Endothelial cell of umbilical vein (primary cell): ENCODE results near the gene FAM83C.

Source experiments
- JUN ChIP-seq: IDR thresholded peaks from 2 replicates; pipeline ENCODE4 v1.6.1; 2011; ENCODE audit warnings: borderline replicate concordance, low read depth; ENCODE audit not compliant: insufficient read length, insufficient read depth
- MYC ChIP-seq: IDR thresholded peaks from one replicate; pipeline ENCODE4 v1.6.1; 2011; ENCODE audit warnings: mild to moderate bottlenecking, low read depth, low read length
- POLR2A ChIP-seq: IDR thresholded peaks from 2 replicates; pipeline ENCODE4 v1.6.1; 2012; ENCODE audit warnings: low read depth, mild to moderate bottlenecking, control low read depth, low read length
- TF ChIP-seq, protein P1 (sequence below), 2 donors: IDR thresholded peaks; 1 replicate in 1 of 2; 2 replicates in 1 of 2; pipeline ENCODE4 v1.5.1; 2011; ENCODE audit warnings: low read length in 2 of 2, mild to moderate bottlenecking in 2 of 2, moderate library complexity in 2 of 2, control low read depth in 1 of 2, inconsistent platforms in 1 of 2, low read depth in 1 of 2; ENCODE audit not compliant: insufficient read depth in 1 of 2; ENCODE audit errors: extremely low read depth in 1 of 2

DNA sequence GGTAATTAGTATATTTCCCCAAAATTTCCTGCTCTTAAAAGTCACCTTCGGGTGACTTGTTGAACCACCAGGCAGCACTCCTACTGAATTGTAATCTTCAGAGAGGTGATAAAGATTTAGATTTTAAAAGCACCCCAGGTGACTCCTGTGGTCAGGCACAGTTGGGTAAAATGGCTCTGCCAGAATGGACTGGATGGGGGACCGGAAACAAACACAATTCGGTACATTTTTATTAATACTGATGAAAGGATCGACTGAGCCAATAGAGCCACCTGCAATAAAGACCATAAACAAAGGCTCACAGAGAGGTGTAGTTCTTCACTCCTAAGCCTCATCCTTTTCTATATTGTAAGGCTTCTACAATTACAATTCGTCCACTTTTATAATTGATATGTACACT is 19.6 kb upstream of the FAM83C start:
- no peak for TF ChIP-seq POLR2A
- TF ChIP-seq, protein P1, sequence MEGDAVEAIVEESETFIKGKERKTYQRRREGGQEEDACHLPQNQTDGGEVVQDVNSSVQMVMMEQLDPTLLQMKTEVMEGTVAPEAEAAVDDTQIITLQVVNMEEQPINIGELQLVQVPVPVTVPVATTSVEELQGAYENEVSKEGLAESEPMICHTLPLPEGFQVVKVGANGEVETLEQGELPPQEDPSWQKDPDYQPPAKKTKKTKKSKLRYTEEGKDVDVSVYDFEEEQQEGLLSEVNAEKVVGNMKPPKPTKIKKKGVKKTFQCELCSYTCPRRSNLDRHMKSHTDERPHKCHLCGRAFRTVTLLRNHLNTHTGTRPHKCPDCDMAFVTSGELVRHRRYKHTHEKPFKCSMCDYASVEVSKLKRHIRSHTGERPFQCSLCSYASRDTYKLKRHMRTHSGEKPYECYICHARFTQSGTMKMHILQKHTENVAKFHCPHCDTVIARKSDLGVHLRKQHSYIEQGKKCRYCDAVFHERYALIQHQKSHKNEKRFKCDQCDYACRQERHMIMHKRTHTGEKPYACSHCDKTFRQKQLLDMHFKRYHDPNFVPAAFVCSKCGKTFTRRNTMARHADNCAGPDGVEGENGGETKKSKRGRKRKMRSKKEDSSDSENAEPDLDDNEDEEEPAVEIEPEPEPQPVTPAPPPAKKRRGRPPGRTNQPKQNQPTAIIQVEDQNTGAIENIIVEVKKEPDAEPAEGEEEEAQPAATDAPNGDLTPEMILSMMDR (IDR thresholded peaks at IDR 0.05; ENCODE audit: extremely low read depth in 1 of 2, insufficient read depth in 1 of 2, low read depth in 1 of 2, low read length in 2 of 2): no peak
- TF ChIP-seq JUN: no peak
- no peak for TF ChIP-seq MYC
